ENCODE measurements around the gene SPOCD1.

The SPOCD1 gene

DNA sequence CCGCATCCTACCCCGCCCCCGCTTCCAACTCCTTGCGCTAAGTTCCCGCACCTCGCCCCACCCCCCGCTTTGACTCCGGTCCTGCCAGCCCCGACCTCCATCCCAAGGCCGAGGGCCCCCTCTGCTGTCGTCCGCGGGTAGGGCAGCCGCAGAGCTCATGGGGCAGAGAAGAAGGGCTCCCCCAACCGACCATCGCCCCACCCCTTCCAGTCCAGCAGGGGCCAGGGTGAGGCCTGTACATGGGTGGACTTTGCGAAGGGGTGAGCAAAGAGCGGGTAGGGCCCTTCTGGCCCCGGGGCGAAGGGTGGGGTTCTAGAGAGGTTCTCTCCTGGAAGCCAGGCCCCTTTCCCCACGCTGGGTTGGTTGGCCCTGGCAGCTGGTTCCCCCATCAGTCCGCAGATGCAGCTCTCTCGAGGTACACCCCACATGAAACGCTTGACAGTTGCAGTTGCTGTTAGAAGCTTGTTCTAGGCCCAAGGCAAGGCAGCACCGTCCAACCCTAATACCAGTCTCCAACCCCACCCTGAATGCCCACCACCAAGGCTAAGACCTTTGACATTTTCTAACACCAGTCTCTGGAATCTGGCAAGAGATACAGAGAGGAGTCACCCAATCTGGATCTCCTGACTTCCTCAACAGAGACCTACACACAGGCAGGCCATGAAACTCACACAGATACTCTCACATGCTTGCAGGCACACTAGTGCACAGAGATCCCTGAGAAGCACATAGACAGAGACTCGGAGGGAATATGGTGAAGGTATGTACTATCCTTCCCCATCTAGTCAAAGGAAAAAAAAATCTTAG lies 26.4 kb downstream of the SPOCD1 start:
- peak; percentile 44 for DNase-seq (ENCODE audit: low read depth, low spot score)
- H3K27ac ChIP-seq, result peak overlapping the region; percentile 75

DNA sequence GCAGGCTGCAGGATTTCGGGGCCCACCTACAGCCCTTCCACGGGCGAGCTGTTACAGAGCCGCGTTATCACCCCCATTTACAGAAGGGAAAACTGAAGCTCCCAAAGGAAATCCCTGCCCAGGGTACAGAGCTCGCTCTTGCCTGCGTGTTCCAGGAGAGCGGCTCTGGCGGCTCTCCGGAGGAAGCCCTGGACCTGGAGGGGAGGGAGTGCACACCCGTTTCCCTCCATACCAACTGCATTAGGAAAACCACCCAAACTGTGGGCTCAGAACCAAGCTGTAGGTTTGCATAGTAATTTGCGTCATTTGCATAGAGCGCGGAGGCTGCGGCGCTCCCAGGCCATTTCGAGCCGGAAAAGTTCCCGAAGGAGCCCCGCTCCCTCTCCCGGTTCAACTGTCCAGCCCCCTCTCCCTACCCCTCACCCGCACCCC lies 27.0 kb downstream of the SPOCD1 start:
- DNase-seq (ENCODE audit: low read depth, low spot score), result no peak
- H3K27ac ChIP-seq, result peak overlapping the region; percentile 75

DNA sequence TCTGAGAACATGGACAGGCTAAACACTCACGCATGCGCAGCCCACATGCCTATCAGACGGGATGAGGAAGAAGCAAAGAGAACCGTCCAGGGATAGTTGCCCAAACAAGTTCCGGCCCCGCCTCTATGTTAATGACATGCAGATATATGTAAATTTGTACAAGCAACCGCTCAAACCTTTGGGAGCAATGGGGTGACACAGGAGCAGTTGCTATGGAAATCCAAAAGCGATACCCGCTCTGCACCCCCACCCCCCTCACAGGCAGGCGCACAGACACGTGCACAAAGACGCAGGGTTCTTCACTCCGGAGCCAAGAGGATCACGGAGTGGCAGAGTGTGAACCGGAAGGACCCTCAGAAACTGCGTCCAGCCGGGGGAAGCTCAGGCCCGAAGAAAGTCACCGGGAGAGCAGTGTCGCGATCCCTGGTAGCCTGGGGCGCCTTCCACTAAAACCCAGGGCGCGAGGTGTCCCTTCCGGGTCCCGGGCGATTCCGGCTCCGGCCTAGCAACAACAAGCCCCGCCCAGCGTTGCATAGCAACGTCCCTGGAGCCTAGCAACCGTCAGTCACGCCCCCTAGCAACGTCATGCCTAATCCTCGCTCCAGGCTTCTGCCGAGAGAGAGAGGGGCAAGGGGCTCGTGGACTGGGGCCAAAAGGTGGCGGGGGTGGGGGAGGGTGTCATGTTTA lies 27.5 kb downstream of the SPOCD1 start:
- H3K27ac ChIP-seq, result peak overlapping the region; percentile 75
- DNase-seq (ENCODE audit: low read depth, low spot score), result peak; percentile 48

DNA sequence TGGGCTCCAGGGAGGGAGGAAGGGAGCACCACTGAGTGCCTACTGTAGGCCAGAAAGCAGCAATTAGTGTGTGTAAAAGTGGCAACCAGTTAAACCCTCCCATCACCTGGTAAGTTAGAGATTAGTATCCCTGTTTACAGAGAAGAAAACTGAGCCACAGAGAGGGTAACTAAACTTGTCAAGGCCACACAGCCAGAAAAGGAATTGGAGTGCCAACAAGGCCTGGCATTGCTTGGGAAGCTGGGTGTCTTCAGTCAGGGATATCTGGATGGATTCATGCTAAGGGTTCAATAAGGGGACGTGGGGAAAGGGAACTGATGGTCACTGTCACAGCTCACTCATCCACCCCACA lies 28.1 kb downstream of the SPOCD1 start:
- no peak for DNase-seq (ENCODE audit: low read depth, low spot score)
- H3K27ac ChIP-seq, result peak overlapping the region; percentile 75

DNA sequence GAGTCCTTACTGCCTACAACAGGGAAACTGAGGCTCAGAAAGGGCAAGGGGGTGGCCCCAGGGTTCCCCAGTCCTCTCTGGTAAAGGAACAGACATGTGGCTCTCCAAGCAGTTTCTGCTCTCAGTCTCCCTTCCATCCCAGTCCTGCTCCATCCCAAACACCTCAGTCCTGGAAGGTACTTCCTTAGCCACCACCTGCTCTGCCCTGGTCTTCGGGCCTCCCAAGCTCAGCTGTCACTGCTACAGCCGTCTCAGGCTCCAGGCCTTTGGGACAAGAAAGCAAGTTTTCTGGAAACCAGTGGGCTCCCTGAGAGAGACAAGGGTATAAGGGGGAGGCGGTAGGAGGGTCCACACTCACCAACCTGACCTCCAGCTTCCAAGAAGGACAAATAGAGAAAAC lies 28.6 kb downstream of the SPOCD1 start:
- no peak for DNase-seq (ENCODE audit: low read depth, low spot score)
- no peak overlapping the region for H3K27ac ChIP-seq

DNA sequence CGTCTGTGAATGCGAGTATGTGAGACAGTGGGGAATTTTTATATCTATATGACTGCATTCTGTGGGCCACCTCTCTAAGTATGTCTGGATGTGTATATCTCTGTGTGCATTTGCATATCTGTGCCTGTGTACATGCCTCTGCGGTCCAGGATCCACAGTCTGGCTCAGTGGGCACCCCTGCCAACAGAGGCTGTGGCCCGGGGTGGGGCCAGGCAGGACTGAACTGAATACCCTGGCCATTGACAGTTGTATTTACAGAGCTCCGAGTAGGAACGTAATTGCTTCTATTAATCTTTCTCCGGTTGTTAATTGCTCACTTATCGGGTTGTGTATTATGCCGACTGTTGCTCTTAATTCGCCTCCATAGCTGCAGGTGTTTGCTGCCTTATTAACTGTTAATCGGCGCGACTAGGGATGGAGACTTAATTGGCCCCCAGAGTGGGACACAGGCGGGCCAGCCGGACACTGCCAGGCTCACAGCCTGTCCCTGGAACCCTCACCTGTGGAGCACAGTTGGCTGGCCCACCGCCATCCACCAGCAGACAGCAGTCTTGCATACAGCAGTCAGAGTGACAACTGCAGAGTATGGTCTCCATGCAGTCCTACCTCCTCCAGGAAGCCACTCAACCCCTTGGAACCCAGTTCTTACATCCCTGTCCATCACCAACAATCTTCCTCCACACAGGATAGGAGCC lies 29.3 kb downstream of the SPOCD1 start:
- H3K27ac ChIP-seq, result no peak overlapping the region
- DNase-seq (ENCODE audit: low read depth, low spot score), result no peak

DNA sequence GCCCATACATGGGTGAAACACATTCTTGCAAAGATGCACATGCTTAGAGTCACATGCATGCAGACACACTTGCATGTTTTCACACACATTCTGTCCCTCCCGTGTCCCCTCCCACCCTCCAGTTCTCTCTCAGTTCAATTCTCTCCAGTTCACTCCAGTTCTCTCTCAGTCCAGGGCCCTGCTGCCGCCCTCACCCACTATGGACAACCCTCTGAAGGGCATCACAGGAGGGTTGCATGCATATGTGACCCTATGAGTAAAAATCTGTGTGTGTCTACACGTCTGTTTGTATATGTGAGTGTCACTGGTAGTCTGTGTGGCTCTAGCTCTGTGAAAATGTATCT lies 29.9 kb downstream of the SPOCD1 start:
- DNase-seq (ENCODE audit: low read depth, low spot score), result no peak
- no peak overlapping the region for H3K27ac ChIP-seq

DNA sequence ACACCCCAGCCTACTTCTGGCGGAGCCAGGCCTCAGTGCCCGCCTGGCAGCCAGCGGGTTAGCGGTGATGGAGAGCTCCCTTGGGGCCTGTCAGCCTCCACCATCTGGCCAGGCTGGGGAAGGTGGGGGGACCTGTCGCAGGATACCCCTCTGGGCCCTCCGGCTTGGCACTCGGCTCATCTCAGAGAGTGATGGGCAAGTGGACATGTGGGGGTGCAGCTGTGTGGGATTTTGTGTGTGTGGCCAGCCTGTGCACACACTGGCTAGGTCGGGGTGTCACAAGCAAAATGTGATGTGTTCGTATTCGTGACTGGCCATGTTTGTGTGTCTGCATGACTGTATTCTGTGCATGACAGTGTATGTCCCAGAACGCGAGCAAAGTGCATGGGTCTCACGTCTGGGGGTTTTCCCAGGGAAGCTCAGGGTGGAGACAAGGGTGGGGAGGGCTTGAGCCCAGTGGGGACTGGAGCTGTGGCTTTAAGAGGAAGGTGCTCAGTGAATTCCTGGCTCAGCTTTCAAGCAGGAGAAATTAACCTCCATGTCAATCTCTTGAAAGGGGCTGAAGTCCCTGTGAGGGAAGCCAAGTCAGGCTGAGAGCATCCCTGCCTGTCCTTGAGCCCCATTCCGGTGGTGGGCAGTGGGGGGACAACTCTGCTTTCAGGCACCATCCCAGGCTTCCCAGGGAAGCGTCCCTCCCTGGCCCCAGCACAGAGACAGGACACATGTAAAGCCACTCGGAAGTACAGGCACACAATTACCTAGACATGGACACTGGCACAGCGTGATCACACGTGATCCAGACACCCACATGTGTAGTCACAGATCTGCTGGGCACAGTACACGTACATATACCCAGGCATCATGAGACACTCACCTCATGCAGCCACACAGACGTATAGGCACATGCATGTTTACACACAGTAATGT lies 30.5 kb downstream of the SPOCD1 start:
- DNase-seq (ENCODE audit: low read depth, low spot score), result no peak
- H3K27ac ChIP-seq, result no peak overlapping the region

DNA sequence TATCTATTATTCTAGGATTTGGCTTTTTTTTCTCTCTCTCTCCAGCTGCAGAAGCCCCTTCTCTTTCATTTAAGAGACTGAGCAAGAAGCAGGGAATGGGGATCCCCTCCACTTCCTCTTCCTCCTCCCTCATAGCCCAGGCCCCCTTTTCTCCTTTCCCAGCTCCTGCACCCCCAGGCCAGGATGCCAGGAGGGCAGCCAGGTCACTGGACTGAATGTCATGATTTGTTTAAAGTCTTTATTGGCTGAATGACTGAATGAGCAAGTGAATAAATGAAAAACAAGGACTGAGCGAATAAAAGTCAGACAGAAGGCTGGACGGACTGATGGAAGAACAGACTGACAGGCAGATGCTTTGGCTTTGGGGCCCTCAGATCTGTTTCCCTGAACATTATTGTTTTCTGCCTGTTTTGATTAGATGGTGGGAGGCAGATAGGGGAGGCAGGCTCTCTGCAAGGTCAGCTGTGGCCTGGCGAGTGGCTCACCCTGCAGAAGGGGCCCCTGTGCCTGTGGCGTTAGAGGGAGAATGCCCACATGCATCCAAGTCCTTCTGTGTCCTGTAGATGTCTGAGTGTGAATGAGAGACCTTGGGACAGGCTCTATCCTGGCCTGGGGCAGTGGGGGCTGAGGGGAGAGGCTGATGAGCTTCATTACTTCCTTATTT lies 31.3 kb downstream of the SPOCD1 start:
- no peak for DNase-seq (ENCODE audit: low read depth, low spot score)
- H3K27ac ChIP-seq, result no peak overlapping the region

DNA sequence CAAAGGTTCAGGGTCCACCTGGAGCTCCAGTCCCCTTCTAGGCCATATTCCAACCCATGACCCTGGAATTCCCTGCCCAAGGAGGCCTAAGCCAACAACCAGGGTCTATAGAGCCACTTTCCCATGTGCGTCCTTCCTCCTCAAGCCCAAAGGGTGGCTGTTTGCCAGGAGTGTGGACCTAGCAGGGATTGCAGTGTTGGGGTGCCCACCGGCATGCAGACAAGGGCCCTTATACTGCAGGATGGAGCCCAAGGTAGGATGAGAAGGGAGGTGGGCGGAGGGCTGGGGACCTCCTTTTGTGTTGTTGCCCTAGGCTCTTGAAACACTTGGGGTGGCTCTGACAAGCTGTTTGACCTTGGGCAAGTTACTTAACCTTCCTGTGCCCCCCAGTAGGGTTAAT lies 32.0 kb downstream of the SPOCD1 start:
- H3K27ac ChIP-seq, result no peak overlapping the region
- no peak for DNase-seq (ENCODE audit: low read depth, low spot score)

DNA sequence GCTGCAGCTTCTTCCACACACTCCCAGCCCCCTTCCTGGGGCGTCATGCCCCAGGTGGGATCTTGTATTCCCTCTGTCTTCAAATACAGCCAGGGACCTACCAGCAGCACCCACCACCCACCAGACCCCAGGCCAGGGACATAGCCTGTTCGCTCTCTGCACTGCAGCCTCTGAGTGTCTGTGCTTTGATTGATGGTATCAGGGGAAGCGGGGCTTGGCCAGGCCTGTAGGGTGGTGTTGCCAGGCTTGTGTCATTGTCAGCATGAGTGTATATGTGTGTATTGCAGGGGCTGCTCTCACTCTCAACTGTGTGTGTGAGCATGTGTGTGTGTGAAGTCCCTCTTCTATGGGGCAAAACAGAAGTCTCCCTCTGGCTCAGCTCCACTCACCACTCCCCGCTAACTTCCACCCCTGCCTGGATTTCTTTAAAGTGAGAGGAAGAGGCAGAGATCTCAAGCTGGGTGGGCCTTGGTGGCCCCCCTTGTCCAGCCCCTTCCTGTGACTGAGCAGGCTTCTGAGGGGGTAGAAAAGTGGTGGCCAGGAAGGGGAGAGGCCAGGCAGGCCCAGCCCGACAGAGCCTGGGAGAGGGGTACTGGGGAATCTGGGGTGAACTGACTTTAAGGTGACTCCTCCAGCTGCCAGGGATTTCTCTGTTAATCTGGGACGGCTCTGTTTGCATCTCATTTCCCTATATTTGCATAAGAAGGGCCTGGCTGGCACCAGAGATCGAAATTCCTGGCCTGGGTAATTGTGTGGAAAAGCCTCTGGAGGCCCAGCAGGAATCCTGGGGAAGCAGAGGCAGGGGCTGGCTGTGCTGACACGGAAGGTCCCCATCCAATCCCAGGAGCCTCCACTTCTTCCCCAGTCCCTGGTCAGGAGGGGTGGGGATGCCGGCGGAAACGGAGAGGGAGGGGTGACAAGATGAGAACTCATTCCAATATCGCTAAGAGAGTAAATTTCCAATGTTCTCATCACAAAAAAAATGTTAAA lies 33.1 kb downstream of the SPOCD1 start:
- H3K27ac ChIP-seq, result no peak overlapping the region
- DNase-seq (ENCODE audit: low read depth, low spot score), result no peak

DNA sequence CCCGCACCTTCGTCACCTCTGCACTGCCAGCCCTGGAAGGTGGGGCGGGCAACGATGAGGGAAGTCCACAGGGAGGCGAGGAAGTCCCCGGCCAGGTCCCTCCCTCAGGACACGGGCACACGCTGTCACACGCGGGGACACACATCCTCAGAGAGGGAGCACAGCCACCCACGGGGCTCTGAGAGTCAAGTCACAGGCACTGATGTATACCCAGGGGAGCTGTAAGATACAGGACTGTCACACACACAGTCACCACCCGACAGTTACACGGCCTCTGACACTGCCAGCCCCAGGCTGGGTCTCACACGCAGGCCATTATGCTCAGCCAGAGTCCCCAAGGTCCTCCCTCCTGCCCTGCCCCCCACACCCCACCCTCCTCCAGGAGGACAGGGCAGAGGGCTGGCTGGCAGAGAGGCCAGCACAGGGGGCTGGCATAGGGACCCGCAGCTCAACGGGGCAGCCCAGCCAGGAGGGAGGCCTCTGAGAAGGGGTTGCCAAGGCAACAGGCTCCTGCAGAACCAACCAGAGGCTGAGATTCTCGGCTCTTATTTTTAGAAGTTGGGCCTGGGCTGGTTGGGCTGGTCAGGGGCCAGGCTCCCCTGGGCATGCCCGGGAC lies 34.0 kb downstream of the SPOCD1 start:
- no peak overlapping the region for H3K27ac ChIP-seq
- DNase-seq (ENCODE audit: low read depth, low spot score), result no peak

DNA sequence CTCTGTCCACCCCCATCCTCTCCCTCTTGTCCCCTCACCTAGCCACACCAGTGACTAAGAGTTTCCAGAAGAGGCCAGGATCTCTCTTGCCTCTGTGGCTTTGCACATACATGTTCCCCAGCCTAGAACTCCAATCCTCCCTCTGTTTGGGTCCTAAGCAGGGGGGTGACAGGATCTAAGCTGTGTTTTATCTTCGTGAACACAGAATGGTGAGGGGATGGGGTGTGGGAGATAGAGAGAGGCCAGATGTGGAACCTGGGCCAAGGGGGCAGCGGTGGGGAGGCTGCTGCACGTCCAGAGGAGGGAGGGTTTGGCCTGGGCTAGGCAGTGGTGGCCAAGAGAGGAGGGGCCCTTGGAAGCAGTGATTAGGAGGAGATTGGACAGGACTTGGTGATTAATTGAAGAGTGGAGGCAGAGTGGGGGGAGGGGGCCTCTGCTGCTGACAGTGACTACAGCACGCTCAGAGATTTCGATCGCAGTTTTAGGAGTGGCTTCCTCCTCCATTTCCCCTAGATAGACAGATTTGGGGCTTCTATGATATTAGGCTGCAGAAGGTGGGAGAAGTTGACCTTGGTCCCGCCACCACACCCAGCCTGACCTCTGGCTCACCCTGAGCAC lies 34.6 kb downstream of the SPOCD1 start:
- DNase-seq (ENCODE audit: low read depth, low spot score), result no peak
- H3K27ac ChIP-seq, result no peak overlapping the region

DNA sequence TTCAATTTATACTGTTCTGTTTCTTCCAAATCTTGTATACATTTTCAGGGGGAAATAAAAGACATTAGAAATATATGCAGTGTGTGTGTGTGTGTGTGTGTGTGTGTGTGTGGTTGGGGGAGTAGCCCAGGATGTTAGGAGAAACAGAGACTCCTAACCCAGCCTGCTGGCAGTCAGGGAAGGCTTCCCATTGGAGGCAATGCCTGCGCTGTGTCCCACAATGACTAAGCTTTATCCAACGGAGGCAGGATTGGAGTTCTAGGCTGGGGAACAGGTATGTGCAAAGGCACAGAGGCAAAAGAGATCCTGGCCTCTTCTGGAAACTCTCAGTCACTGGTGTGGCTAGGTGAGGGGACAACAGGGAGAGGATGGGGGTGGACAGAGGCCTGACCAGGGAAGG lies 35.2 kb downstream of the SPOCD1 start:
- H3K27ac ChIP-seq, result no peak overlapping the region
- DNase-seq (ENCODE audit: low read depth, low spot score), result no peak

DNA sequence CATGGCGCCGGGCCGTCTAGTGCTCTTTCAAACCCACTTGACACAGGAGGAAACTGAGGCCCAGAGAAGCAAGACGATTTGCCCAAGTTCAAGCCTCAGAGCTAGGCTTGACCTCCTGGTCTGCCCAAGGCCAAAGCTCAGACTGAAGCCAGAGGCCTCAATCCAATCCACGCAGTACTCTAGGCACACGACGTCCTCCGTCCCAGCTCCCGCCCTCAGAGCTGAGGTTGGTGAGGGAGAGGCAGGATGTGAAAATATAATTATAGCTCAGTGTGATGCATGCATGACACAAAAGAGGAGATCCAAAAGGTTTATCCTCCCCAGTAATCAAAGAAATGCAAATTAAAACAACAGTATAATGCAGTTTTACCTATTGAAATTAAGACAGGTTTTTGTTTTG lies 36.1 kb downstream of the SPOCD1 start:
- no peak overlapping the region for H3K27ac ChIP-seq
- no peak for DNase-seq (ENCODE audit: low read depth, low spot score)

DNA sequence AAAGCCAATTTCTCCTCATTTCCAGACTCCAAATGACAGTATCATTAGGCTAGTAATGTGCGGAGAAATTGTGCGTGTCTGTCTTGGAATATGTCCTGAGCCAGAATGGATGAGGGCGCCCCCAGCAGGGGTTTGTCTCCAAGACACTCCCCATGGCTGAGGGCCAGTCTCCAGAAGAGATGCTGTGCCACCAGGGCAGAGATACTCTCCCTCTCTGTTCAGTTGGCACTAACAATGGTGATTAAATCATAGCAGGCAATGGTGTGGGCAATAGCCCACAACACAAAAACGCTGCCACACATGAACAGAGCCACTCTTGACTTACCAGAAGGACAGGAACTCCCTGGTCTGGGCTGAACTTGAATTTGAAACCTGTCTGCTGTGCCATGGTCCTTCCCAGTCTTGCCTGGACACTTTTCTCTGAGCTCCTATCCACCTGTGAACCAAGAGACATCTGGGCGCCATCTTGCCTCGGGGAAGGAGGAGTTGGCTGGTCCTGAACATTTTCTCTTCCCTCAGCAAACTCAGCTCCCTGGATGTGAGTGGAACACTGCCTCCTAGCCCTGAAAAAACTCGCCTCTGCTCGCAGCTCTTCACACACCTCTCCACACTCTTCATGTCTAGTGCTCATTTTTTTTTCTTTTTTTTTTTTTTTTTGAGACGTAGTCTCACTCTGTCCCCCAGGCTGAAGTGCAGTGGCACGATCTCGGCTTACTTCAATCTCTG lies 36.9 kb downstream of the SPOCD1 start:
- H3K27ac ChIP-seq, result no peak overlapping the region
- no peak for DNase-seq (ENCODE audit: low read depth, low spot score)

DNA sequence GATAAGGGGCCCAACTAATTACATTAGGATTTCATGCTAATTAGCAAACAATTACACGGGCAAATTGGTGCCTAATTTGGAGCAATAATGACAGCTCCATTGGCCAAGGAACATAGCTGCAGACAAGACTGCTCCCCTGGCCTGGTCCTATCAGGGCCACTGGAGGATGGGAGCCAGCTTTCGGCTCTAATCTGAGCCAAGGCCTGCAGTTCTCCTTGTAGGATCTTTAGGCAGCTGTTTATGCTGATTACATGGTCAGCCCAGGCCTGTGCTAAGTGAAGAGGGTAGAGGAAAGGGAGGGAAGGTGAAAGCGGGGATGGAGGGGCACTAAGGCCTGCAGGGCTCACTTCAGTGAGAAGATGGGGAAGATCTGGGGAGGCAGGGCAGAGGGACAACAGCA lies 39.3 kb downstream of the SPOCD1 start:
- DNase-seq (ENCODE audit: low read depth, low spot score), result no peak
- no peak overlapping the region for H3K27ac ChIP-seq
